ENCODE data around the gene CDON.

CDON gene

GRCh38 chr11:125978181-125978716, 84.4 kb downstream of the CDON start:
- Mint-ChIP-seq H3K4me3 (no peak overlapping the region), H3K27ac (no peak overlapping the region), H3K9me3 (no peaks in the 10 kb centered on the region), H3K4me1 (no peaks in the 10 kb centered on the region), H3K36me3 (ENCODE audit: low read depth) (no peaks in the 10 kb centered on the region), H3K27me3 (no peaks in the 10 kb centered on the region)
- no peak for ATAC-seq
- DNase-seq = no peak

GRCh38 chr11:125977333-125977732, 85.3 kb downstream of the CDON start:
- Mint-ChIP-seq H3K27me3 (no peaks in the 10 kb centered on the region), H3K4me3 (no peak overlapping the region), H3K27ac (no peak overlapping the region), H3K36me3 (ENCODE audit: low read depth) (no peaks in the 10 kb centered on the region), H3K9me3 (no peaks in the 10 kb centered on the region), H3K4me1 (no peaks in the 10 kb centered on the region)
- ATAC-seq (no peak), DNase-seq (no peak)

- no peak overlapping the region for H3K4me3 Mint-ChIP-seq
- H3K9me3 Mint-ChIP-seq = no peaks in the 10 kb centered on the region
- DNase-seq (no peak), ATAC-seq (no peak)
- no peaks in the 10 kb centered on the region for H3K27me3 Mint-ChIP-seq
- H3K4me1 Mint-ChIP-seq = no peaks in the 10 kb centered on the region
- H3K27ac Mint-ChIP-seq = no peak overlapping the region
- no peaks in the 10 kb centered on the region for H3K36me3 Mint-ChIP-seq (ENCODE audit: low read depth)
These were observed 86.5 kb downstream of the CDON start for GRCh38 chr11:125976156-125976555.

- Mint-ChIP-seq H3K9me3 (no peaks in the 10 kb centered on the region), H3K27ac (no peak overlapping the region), H3K4me3 (no peak overlapping the region), H3K4me1 (no peaks in the 10 kb centered on the region), H3K27me3 (no peaks in the 10 kb centered on the region), H3K36me3 (ENCODE audit: low read depth) (no peaks in the 10 kb centered on the region)
- DNase-seq = no peak
- ATAC-seq = no peak
These were observed 87.0 kb downstream of the CDON start for GRCh38 chr11:125975634-125976033.

GRCh38 chr11:125974284-125974683, 88.4 kb downstream of the CDON start:
- Mint-ChIP-seq H3K9me3 (no peaks in the 10 kb centered on the region), H3K36me3 (ENCODE audit: low read depth) (no peaks in the 10 kb centered on the region), H3K27ac (no peak overlapping the region), H3K27me3 (no peaks in the 10 kb centered on the region), H3K4me3 (no peak overlapping the region), H3K4me1 (no peaks in the 10 kb centered on the region)
- no peak for ATAC-seq
- DNase-seq = no peak

- no peaks in the 10 kb centered on the region for H3K36me3 Mint-ChIP-seq (ENCODE audit: low read depth)
- H3K9me3 Mint-ChIP-seq = no peaks in the 10 kb centered on the region
- DNase-seq = no peak
- no peaks in the 10 kb centered on the region for H3K4me1 Mint-ChIP-seq
- H3K4me3 Mint-ChIP-seq = no peak overlapping the region
- no peak overlapping the region for H3K27ac Mint-ChIP-seq
- ATAC-seq = no peak
- H3K27me3 Mint-ChIP-seq = no peaks in the 10 kb centered on the region
These were observed 91.0 kb downstream of the CDON start for GRCh38 chr11:125971618-125972017.

- H3K9me3 Mint-ChIP-seq = no peaks in the 10 kb centered on the region
- DNase-seq (no peak), ATAC-seq (no peak)
- no peaks in the 10 kb centered on the region for H3K36me3 Mint-ChIP-seq (ENCODE audit: low read depth)
- H3K4me1 Mint-ChIP-seq = no peaks in the 10 kb centered on the region
- no peak overlapping the region for H3K4me3 Mint-ChIP-seq
- H3K27me3 Mint-ChIP-seq = peaks cover 2% of the 10 kb centered on the region
- H3K27ac Mint-ChIP-seq = no peak overlapping the region
These were observed 94.3 kb downstream of the CDON start for GRCh38 chr11:125968354-125968753.

- ATAC-seq = no peak
- Mint-ChIP-seq H3K36me3 (ENCODE audit: low read depth) (no peaks in the 10 kb centered on the region), H3K4me3 (no peak overlapping the region), H3K9me3 (peaks cover 8% of the 10 kb centered on the region), H3K27me3 (peaks cover 2% of the 10 kb centered on the region), H3K27ac (no peak overlapping the region), H3K4me1 (no peaks in the 10 kb centered on the region)
- DNase-seq = no peak
These were observed 95.2 kb downstream of the CDON start for GRCh38 chr11:125967515-125967914.

- ATAC-seq = no peak
- DNase-seq = no peak
- Mint-ChIP-seq H3K4me3 (no peak overlapping the region), H3K27ac (no peak overlapping the region), H3K9me3 (peaks cover 10% of the 10 kb centered on the region), H3K27me3 (peaks cover 2% of the 10 kb centered on the region), H3K36me3 (ENCODE audit: low read depth) (no peaks in the 10 kb centered on the region), H3K4me1 (no peaks in the 10 kb centered on the region)
These were observed 101.9 kb downstream of the CDON start for GRCh38 chr11:125960771-125961170.

- DNase-seq (no peak), ATAC-seq (no peak)
- no peak overlapping the region for H3K4me3 Mint-ChIP-seq
- H3K4me1 Mint-ChIP-seq = no peaks in the 10 kb centered on the region
- H3K27ac Mint-ChIP-seq = no peak overlapping the region
- peaks cover 2% of the 10 kb centered on the region for H3K27me3 Mint-ChIP-seq
- H3K36me3 Mint-ChIP-seq (ENCODE audit: low read depth) = no peaks in the 10 kb centered on the region
- peaks cover 10% of the 10 kb centered on the region for H3K9me3 Mint-ChIP-seq
These were observed 102.7 kb downstream of the CDON start for GRCh38 chr11:125959931-125960330.

- DNase-seq (no peak), ATAC-seq (no peak)
- Mint-ChIP-seq H3K27me3 (peaks cover under 1% of the 10 kb centered on the region), H3K36me3 (ENCODE audit: low read depth) (no peaks in the 10 kb centered on the region), H3K9me3 (peaks cover 10% of the 10 kb centered on the region), H3K27ac (no peak overlapping the region), H3K4me3 (no peak overlapping the region), H3K4me1 (no peaks in the 10 kb centered on the region)
These were observed 103.2 kb downstream of the CDON start for GRCh38 chr11:125959511-125959910.

- no peaks in the 10 kb centered on the region for H3K27me3 Mint-ChIP-seq
- peaks cover 10% of the 10 kb centered on the region for H3K9me3 Mint-ChIP-seq
- DNase-seq (no peak), ATAC-seq (no peak)
- no peaks in the 10 kb centered on the region for H3K36me3 Mint-ChIP-seq (ENCODE audit: low read depth)
- no peaks in the 10 kb centered on the region for H3K4me1 Mint-ChIP-seq
- H3K27ac Mint-ChIP-seq = no peak overlapping the region
- H3K4me3 Mint-ChIP-seq = no peak overlapping the region
These were observed 103.7 kb downstream of the CDON start for GRCh38 chr11:125958872-125959400.

- Mint-ChIP-seq H3K4me3 (no peak overlapping the region), H3K4me1 (no peaks in the 10 kb centered on the region), H3K27me3 (no peaks in the 10 kb centered on the region)
These were observed 104.9 kb downstream of the CDON start for GRCh38 chr11:125957618-125958332.

GRCh38 chr11:125956391-125957134, 106.1 kb downstream of the CDON start:
- H3K9me3 Mint-ChIP-seq = no peaks in the 10 kb centered on the region
- H3K27ac Mint-ChIP-seq = no peak overlapping the region
- H3K4me3 Mint-ChIP-seq = no peak overlapping the region
- no peaks in the 10 kb centered on the region for H3K4me1 Mint-ChIP-seq
- no peaks in the 10 kb centered on the region for H3K27me3 Mint-ChIP-seq
- ATAC-seq (no peak), DNase-seq (no peak)
- H3K36me3 Mint-ChIP-seq (ENCODE audit: low read depth) = no peaks in the 10 kb centered on the region

More at GRCh38 chr11:125957618-125958332, 104.9 kb downstream of the CDON start:
- no peak for ATAC-seq
- Mint-ChIP-seq H3K36me3 (ENCODE audit: low read depth) (no peaks in the 10 kb centered on the region), H3K27ac (no peak overlapping the region), H3K9me3 (peaks cover 5% of the 10 kb centered on the region)
- DNase-seq = no peak

- no peak overlapping the region for H3K27ac Mint-ChIP-seq
- DNase-seq (no peak), ATAC-seq (no peak)
- no peaks in the 10 kb centered on the region for H3K4me1 Mint-ChIP-seq
- no peaks in the 10 kb centered on the region for H3K9me3 Mint-ChIP-seq
- no peak overlapping the region for H3K4me3 Mint-ChIP-seq
- no peaks in the 10 kb centered on the region for H3K27me3 Mint-ChIP-seq
- H3K36me3 Mint-ChIP-seq (ENCODE audit: low read depth) = no peaks in the 10 kb centered on the region
These were observed 106.8 kb downstream of the CDON start for GRCh38 chr11:125955856-125956255.

Data from activated naive CD8-positive, alpha-beta T cell treated with anti-CD3 and anti-CD28 coated beads, Interleukin-2, amount 50 U/mL, for 24 hours (primary cell).